H4 (cell line): ENCODE results near the gene MKRN2. TPM values are rescaled to one million over a fixed set of nuclear protein-coding genes. Genes with fewer than 3 reads are reported as not detected.
A peak's percentile ranks its signal among the peaks of the same experiment; 100 is the strongest.

Experiments
- DNase-seq: peaks from one replicate; pipeline ENCODE4 v3.0.0-alpha.2; 2015; ENCODE audit warnings: low spot score
- total RNA-seq: library from RNA; depleted of rRNA; stranded (reverse); fragments of >200 nt; shearing (Covaris generic); gene quantifications from 2 replicates; pipeline ENCODE4 v1.2.3, GENCODE V29; 2014

Gene MKRN2
- total RNA-seq, 1 experiment from 2014 or later, result 29.9 TPM

GRCh38 chr3:12553921-12554391 lies 2.9 kb upstream of the MKRN2 start:
- peak; percentile 17 for DNase-seq

- no peak for DNase-seq
These were observed 585 bp upstream of the MKRN2 start for GRCh38 chr3:12556314-12556689.

GRCh38 chr3:12557473-12558100 lies 700 bp downstream of the MKRN2 start:
- no peak for DNase-seq

GRCh38 chr3:12558706-12559105 lies 1.8 kb downstream of the MKRN2 start:
- DNase-seq, result no peak

GRCh38 chr3:12559520-12559919 lies 2.6 kb downstream of the MKRN2 start:
- DNase-seq, result no peak

- DNase-seq, result no peak
These were observed 3.8 kb downstream of the MKRN2 start for GRCh38 chr3:12560505-12561190.

- DNase-seq, result no peak
These were observed 4.5 kb downstream of the MKRN2 start for GRCh38 chr3:12561397-12561796.

- no peak for DNase-seq
These were observed 5.6 kb downstream of the MKRN2 start for GRCh38 chr3:12562451-12562850.

GRCh38 chr3:12566976-12567375 lies 10.1 kb downstream of the MKRN2 start:
- DNase-seq, result no peak

GRCh38 chr3:12568747-12569146 lies 11.9 kb downstream of the MKRN2 start:
- DNase-seq, result no peak

- no peak for DNase-seq
These were observed 12.9 kb downstream of the MKRN2 start for GRCh38 chr3:12569836-12570235.

- no peak for DNase-seq
These were observed 15.1 kb downstream of the MKRN2 start for GRCh38 chr3:12571986-12572385.

- DNase-seq, result no peak
These were observed 17.2 kb downstream of the MKRN2 start for GRCh38 chr3:12574131-12574530.

GRCh38 chr3:12574661-12575060 lies 17.8 kb downstream of the MKRN2 start:
- no peak for DNase-seq

- DNase-seq, result no peak
These were observed 20.5 kb downstream of the MKRN2 start for GRCh38 chr3:12577379-12577778.

GRCh38 chr3:12578742-12579141 lies 21.9 kb downstream of the MKRN2 start:
- DNase-seq, result no peak

- no peak for DNase-seq
These were observed 22.6 kb downstream of the MKRN2 start for GRCh38 chr3:12579456-12579855.

- DNase-seq, result no peak
These were observed 23.0 kb downstream of the MKRN2 start for GRCh38 chr3:12579905-12580304.

- no peak for DNase-seq
These were observed 25.8 kb downstream of the MKRN2 start for GRCh38 chr3:12582730-12583129.

- no peak for DNase-seq
These were observed 26.4 kb downstream of the MKRN2 start for GRCh38 chr3:12583280-12583679.

- no peak for DNase-seq
These were observed 27.2 kb downstream of the MKRN2 start for GRCh38 chr3:12584083-12584482.

GRCh38 chr3:12585181-12585580 lies 28.3 kb downstream of the MKRN2 start:
- no peak for DNase-seq

- DNase-seq, result no peak
These were observed 29.1 kb downstream of the MKRN2 start for GRCh38 chr3:12585970-12586369.

- DNase-seq, result no peak
These were observed 29.5 kb downstream of the MKRN2 start for GRCh38 chr3:12586403-12586802.
